Chondrocyte (in vitro differentiated cells): ENCODE measurements around the gene FGA. TPM values are rescaled to one million over a fixed set of nuclear protein-coding genes. Genes with fewer than 3 reads are reported as not detected.

Experiments
- DNase-seq: peaks from one replicate; pipeline ENCODE4 v3.0.0; 2021; ENCODE audit warnings: mixed read lengths, low spot score
- H3K27ac Mint-ChIP-seq: one replicate; pipeline ENCODE4 v1.8.0; 2021; ENCODE audit warnings: mild to moderate bottlenecking, moderate library complexity, mixed read lengths; ENCODE audit not compliant: unreplicated experiment
- H3K27me3 Mint-ChIP-seq: 2 replicates; pipeline ENCODE4 v1.8.0; 2021; ENCODE audit warnings: low read depth, mixed read lengths
- H3K36me3 Mint-ChIP-seq: 2 replicates; pipeline ENCODE4 v1.8.0; 2021; ENCODE audit warnings: low read depth, mixed read lengths
- H3K4me1 Mint-ChIP-seq: 2 replicates; pipeline ENCODE4 v1.8.0; 2021; ENCODE audit warnings: low read depth, mild to moderate bottlenecking, mixed read lengths
- H3K4me3 Mint-ChIP-seq: one replicate; pipeline ENCODE4 v1.8.0; 2021; ENCODE audit warnings: mild to moderate bottlenecking, moderate library complexity, mixed read lengths; ENCODE audit not compliant: unreplicated experiment
- H3K9me3 Mint-ChIP-seq: 2 replicates; pipeline ENCODE4 v1.8.0; 2021; ENCODE audit warnings: low read depth, mixed read lengths
- CTCF ChIP-seq: fragments of 200-600 bp; sonication (generic); IDR thresholded peaks from 2 replicates; pipeline ENCODE4 v1.5.0; 2021; ENCODE audit warnings: antibody characterized with exemption, mild to moderate bottlenecking, moderate library complexity
- total RNA-seq: library from RNA; stranded (reverse); gene quantifications from 3 replicates; pipeline ENCODE4 v1.2.1, GENCODE V29; 2021

FGA gene
- total RNA-seq, 1 donor from 2014 or later = not detected

- Mint-ChIP-seq H3K9me3 (no peaks in the 10 kb centered on the region), H3K27ac (peak within 1 kb of the TSS; percentile 97), H3K4me3 (peak within 1 kb of the TSS; percentile 90), H3K27me3 (peaks cover 3% of the 10 kb centered on the region), H3K36me3 (peaks cover 7% of the 10 kb centered on the region), H3K4me1 (peaks cover 16% of the 10 kb centered on the region)
- peak; percentile 99 for DNase-seq
- peak; percentile 49 for TF ChIP-seq CTCF
Observed at GRCh38 chr4:154549894-154550790, 40.4 kb downstream of the FGA start, which contains the start of gene PLRG1. TSS of gene PLRG1 (minus strand) at chr4:154550400. CDS start at chr4:154550308, 92 bp downstream.

- TF ChIP-seq CTCF = peak; percentile 38
- peaks cover 28% of the 10 kb centered on the region for H3K36me3 Mint-ChIP-seq
- H3K4me1 Mint-ChIP-seq = peaks cover 16% of the 10 kb centered on the region
- no peak overlapping the region for H3K27ac Mint-ChIP-seq
- H3K27me3 Mint-ChIP-seq = no peaks in the 10 kb centered on the region
- no peak overlapping the region for H3K4me3 Mint-ChIP-seq
- DNase-seq = no peak
- H3K9me3 Mint-ChIP-seq = peaks cover 3% of the 10 kb centered on the region
Observed at GRCh38 chr4:154545689-154546088, 44.9 kb downstream of the FGA start.

GRCh38 chr4:154542271-154542879, 48.2 kb downstream of the FGA start:
- Mint-ChIP-seq H3K4me1 (no peaks in the 10 kb centered on the region), H3K36me3 (peaks cover 44% of the 10 kb centered on the region), H3K9me3 (peaks cover 3% of the 10 kb centered on the region), H3K27me3 (no peaks in the 10 kb centered on the region), H3K27ac (no peak overlapping the region), H3K4me3 (no peak overlapping the region)
- DNase-seq = no peak
- TF ChIP-seq CTCF = no peak

Other genes starting within 250 kb of the FGA start
- gene DCHS2, start 98.9 kb downstream of the FGA start, total RNA-seq = 0.39 TPM in 1 of 3 replicates, not detected in the others
- gene PLRG1, start 40.3 kb downstream of the FGA start, total RNA-seq = 58.0 to 70.3 TPM (median 59.6 TPM) in 3 replicates
- gene FGB, start 27.7 kb downstream of the FGA start, total RNA-seq = 2.1 to 2.4 TPM in 2 of 3 replicates, not detected in the other
- gene FGG, start 21.9 kb upstream of the FGA start, total RNA-seq = not detected in 3 replicates
- gene LRAT, start 153.3 kb upstream of the FGA start, total RNA-seq = 0.05 TPM in 1 of 3 replicates, not detected in the others
- not detected in 3 replicates for gene RBM46, start 190.5 kb upstream of the FGA start, total RNA-seq